ENCODE measurements around the gene EAPP.

GRCh38 chr14:34474187-34474679, 65.3 kb downstream of the EAPP start:
- TF ChIP-seq EP300 (IDR thresholded peaks at IDR 0.05; ENCODE audit: borderline replicate concordance) = no peak
- TF ChIP-seq REST (IDR thresholded peaks at IDR 0.05; ENCODE audit: low read depth) = no peak
- TF ChIP-seq RAD21 (IDR thresholded peaks at IDR 0.05; ENCODE audit: low read depth) = no peak
- no peak for TF ChIP-seq NFIC (IDR thresholded peaks at IDR 0.05)
- no peak for TF ChIP-seq TCF12 (IDR thresholded peaks at IDR 0.05; ENCODE audit: low read depth)
- TF ChIP-seq FOXM1 (IDR thresholded peaks at IDR 0.05; ENCODE audit: borderline replicate concordance, low read depth) = no peak
- TF ChIP-seq MAX (IDR thresholded peaks at IDR 0.05) = no peak
- no peak for TF ChIP-seq CREB1 (IDR thresholded peaks at IDR 0.05; ENCODE audit: low read depth)
- no peak for TF ChIP-seq TAF1 (IDR thresholded peaks at IDR 0.05; ENCODE audit: low read depth)
- TF ChIP-seq YY1 (IDR thresholded peaks at IDR 0.05; ENCODE audit: low read depth) = no peak
- no peak for TF ChIP-seq CEBPB (IDR thresholded peaks at IDR 0.05)

All from Ishikawa (cell line).